ENCODE measurements around the gene TFDP1.

DNA sequence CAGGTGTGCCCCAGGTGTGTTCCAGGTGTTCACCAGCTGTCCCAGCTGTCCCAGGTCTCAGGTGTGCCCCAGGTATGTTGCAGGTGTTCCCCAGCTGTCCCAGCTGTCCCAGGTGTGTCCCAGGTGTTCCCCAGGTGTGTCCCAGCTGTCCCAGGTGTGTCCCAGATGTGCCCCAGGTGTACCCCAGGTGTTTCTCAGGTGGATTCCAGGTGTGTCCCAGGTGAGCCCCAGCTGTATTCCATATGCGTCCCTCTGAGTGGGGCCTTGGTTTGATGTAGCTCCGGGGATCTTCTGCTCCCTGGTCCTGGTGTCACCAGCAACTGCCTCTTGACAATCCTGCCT, 81.7 kb downstream of the TFDP1 start:
- no peak for TF ChIP-seq POLR2A (IDR thresholded peaks at IDR 0.05)
- TF ChIP-seq POLR2AphosphoS5 (IDR thresholded peaks at IDR 0.05), result no peak
- TF ChIP-seq, protein P1, sequence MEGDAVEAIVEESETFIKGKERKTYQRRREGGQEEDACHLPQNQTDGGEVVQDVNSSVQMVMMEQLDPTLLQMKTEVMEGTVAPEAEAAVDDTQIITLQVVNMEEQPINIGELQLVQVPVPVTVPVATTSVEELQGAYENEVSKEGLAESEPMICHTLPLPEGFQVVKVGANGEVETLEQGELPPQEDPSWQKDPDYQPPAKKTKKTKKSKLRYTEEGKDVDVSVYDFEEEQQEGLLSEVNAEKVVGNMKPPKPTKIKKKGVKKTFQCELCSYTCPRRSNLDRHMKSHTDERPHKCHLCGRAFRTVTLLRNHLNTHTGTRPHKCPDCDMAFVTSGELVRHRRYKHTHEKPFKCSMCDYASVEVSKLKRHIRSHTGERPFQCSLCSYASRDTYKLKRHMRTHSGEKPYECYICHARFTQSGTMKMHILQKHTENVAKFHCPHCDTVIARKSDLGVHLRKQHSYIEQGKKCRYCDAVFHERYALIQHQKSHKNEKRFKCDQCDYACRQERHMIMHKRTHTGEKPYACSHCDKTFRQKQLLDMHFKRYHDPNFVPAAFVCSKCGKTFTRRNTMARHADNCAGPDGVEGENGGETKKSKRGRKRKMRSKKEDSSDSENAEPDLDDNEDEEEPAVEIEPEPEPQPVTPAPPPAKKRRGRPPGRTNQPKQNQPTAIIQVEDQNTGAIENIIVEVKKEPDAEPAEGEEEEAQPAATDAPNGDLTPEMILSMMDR (IDR thresholded peaks at IDR 0.05), result no peak
- no peak for TF ChIP-seq EP300 (IDR thresholded peaks at IDR 0.05)

All from gastroesophageal sphincter (tissue), 3 donors.